ENCODE measurements around the gene HMMR.

HMMR gene

DNA sequence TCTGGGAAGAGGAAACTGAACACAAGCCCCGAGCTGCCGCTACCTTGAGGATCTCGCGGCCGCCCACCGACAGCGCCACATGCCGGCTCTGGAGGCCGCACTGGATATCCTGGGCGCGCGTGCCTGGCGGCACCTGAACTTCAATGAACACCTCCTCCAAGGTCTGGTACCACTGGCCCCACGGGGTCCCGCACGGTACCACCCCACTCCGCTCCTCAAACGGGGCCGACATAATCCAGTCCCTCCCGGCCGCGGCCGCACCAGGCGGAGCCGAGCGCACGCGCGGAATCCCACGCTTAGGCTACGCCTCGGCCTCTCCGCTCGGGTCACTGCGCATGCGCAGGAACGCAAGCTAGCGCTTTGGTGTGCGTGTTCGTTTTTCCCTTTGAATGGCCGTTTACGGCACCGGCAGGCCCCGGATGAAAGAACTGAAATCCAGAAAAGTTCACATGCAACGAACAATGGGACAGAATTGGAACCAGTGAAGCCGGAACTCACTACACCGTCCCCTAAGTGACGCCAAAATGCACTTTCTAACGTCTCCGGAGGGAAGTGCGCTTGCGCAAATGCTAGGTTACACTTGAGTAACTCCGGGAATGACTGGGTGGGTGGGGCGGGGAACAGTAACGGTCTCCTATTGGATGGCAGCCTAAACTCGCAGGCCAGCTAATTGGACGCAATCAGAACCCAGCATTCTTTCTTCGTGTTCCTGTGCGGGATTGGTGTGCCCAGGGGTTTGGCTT is 442 bp upstream of the HMMR start, which contains the start of gene NUDCD2:
NUDCD2 (minus strand) TSS at position 284 of the 743 bp plus-strand sequence; CDS start at position 232, 52 bp downstream.
- H3K27me3 ChIP-seq (ENCODE audit: low read depth, low read length): no peaks in the 10 kb centered on the region
- H3K27ac ChIP-seq (ENCODE audit: low read length): peak within 1 kb of the TSS; percentile 97
- no peak for TF ChIP-seq EZH2phosphoT487 (IDR thresholded peaks at IDR 0.05; ENCODE audit: low read depth)
- TF ChIP-seq, protein P1, sequence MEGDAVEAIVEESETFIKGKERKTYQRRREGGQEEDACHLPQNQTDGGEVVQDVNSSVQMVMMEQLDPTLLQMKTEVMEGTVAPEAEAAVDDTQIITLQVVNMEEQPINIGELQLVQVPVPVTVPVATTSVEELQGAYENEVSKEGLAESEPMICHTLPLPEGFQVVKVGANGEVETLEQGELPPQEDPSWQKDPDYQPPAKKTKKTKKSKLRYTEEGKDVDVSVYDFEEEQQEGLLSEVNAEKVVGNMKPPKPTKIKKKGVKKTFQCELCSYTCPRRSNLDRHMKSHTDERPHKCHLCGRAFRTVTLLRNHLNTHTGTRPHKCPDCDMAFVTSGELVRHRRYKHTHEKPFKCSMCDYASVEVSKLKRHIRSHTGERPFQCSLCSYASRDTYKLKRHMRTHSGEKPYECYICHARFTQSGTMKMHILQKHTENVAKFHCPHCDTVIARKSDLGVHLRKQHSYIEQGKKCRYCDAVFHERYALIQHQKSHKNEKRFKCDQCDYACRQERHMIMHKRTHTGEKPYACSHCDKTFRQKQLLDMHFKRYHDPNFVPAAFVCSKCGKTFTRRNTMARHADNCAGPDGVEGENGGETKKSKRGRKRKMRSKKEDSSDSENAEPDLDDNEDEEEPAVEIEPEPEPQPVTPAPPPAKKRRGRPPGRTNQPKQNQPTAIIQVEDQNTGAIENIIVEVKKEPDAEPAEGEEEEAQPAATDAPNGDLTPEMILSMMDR (IDR thresholded peaks at IDR 0.05; ENCODE audit: low read depth, low read length): peak; percentile 36; the same call in 1 of the 2 replicates
- H4K20me1 ChIP-seq (ENCODE audit: insufficient read depth, low read length): no peaks in the 10 kb centered on the region
- H3K79me2 ChIP-seq (ENCODE audit: low read length): peaks cover 82% of the 10 kb centered on the region
- no peaks in the 10 kb centered on the region for H3K9me3 ChIP-seq (ENCODE audit: insufficient read depth, low read length)
- H2AFZ ChIP-seq (ENCODE audit: low read depth, low read length): peak within 1 kb of the TSS; percentile 93
- peak within 1 kb of the TSS; percentile 99 for H3K4me3 ChIP-seq (ENCODE audit: low read length)
- peak within 1 kb of the TSS; percentile 86 for H3K4me2 ChIP-seq (ENCODE audit: low read length)
- peaks cover 22% of the 10 kb centered on the region for H3K4me1 ChIP-seq (ENCODE audit: low read length)
- H3K36me3 ChIP-seq (replicated peaks; ENCODE audit: low read depth, low read length): peaks cover 25% of the 10 kb centered on the region
- peak within 1 kb of the TSS; percentile 99 for H3K9ac ChIP-seq (ENCODE audit: low read length)

DNA sequence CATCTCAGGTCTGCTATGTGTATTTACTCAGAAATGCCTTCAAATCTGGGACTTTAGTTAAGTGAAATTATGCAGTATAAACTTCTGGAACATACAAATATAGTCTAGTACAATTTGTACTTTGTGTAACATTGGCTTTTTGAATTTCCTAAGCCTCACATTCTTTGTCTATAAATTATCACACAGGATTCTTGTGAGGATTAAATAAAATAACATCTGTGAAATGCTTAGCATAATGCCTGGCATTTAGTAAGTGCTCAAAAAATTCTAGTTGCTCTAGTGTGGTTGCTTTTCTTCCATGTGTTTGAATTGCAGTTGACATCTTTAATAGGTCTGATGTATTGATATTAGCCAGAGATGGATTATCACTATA is 2.6 kb downstream of the HMMR start:
- Histone ChIP-seq H3K9ac (ENCODE audit: low read length) (no peak overlapping the region), H3K4me1 (ENCODE audit: low read length) (peaks cover 22% of the 10 kb centered on the region), H3K27me3 (ENCODE audit: low read depth, low read length) (no peaks in the 10 kb centered on the region), H4K20me1 (ENCODE audit: insufficient read depth, low read length) (no peaks in the 10 kb centered on the region), H3K4me3 (ENCODE audit: low read length) (no peak overlapping the region), H3K79me2 (ENCODE audit: low read length) (peaks cover 81% of the 10 kb centered on the region), H3K27ac (ENCODE audit: low read length) (no peak overlapping the region), H3K9me3 (ENCODE audit: insufficient read depth, low read length) (no peaks in the 10 kb centered on the region), H2AFZ (ENCODE audit: low read depth, low read length) (no peak overlapping the region), H3K4me2 (ENCODE audit: low read length) (peak overlapping the region; percentile 86), H3K36me3 (replicated peaks; ENCODE audit: low read depth, low read length) (peaks cover 25% of the 10 kb centered on the region)
- TF ChIP-seq, protein P1 (IDR thresholded peaks at IDR 0.05; ENCODE audit: low read depth, low read length): no peak

DNA sequence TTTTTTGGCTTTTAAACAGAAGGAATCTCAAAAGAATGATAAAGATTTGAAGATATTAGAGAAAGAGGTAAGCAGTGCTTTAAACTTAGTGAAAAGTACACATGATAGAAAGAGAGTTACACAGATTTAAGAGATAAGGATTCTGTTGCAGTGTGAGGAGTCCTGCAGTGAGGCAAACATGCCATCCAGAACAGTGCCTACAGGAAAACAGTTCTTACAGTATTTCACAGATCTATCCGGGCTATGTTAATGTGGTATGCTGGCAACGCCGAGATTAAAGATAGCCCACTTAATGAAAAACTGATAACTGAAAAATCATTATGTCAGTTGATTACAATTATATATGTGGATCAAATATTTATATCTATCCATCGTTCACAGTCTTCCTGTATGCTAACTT is 7.2 kb downstream of the HMMR start:
- Histone ChIP-seq H3K79me2 (ENCODE audit: low read length) (peaks cover 41% of the 10 kb centered on the region), H3K9ac (ENCODE audit: low read length) (no peak overlapping the region), H3K36me3 (replicated peaks; ENCODE audit: low read depth, low read length) (peaks cover 59% of the 10 kb centered on the region), H3K9me3 (ENCODE audit: insufficient read depth, low read length) (no peaks in the 10 kb centered on the region), H3K27me3 (ENCODE audit: low read depth, low read length) (no peaks in the 10 kb centered on the region), H3K27ac (ENCODE audit: low read length) (no peak overlapping the region), H3K4me2 (ENCODE audit: low read length) (no peak overlapping the region), H3K4me3 (ENCODE audit: low read length) (no peak overlapping the region), H2AFZ (ENCODE audit: low read depth, low read length) (no peak overlapping the region), H3K4me1 (ENCODE audit: low read length) (peaks cover 8% of the 10 kb centered on the region), H4K20me1 (ENCODE audit: insufficient read depth, low read length) (no peaks in the 10 kb centered on the region)
- TF ChIP-seq EZH2phosphoT487 (IDR thresholded peaks at IDR 0.05; ENCODE audit: low read depth): no peak
- TF ChIP-seq, protein P1 (IDR thresholded peaks at IDR 0.05; ENCODE audit: low read depth, low read length): no peak

DNA sequence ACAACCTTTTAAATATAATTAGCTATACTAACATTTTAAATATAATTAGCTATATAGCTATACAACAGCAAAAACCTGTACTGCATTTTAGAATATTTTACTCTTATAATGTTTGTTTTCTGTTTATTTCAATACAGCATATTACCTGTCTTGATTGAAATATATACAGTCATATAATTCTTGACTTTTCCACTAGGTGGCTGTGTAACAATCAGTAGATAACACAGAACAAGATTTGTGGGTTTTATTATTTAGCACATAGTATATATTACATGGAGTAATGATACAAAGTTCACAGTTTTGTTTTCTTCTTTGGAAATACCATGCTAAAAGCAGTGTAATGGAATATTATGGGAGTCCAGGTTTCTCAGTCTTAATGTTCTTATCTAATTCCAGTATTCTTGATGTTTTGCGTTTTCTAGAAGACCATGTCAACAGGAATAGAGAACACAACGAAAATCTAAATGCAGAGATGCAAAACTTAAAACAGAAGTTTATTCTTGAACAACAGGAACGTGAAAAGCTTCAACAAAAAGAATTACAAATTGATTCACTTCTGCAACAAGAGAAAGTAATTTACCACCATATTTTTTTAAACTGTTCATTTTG is 13.3 kb downstream of the HMMR start:
- H3K36me3 ChIP-seq (replicated peaks; ENCODE audit: low read depth, low read length): peaks cover 65% of the 10 kb centered on the region
- no peak overlapping the region for H3K9ac ChIP-seq (ENCODE audit: low read length)

More for the DNA sequence above, 13.3 kb downstream of the HMMR start:
- no peak overlapping the region for H2AFZ ChIP-seq (ENCODE audit: low read depth, low read length)
- H3K4me2 ChIP-seq (ENCODE audit: low read length): no peak overlapping the region
- no peaks in the 10 kb centered on the region for H3K4me1 ChIP-seq (ENCODE audit: low read length)
- H3K27me3 ChIP-seq (ENCODE audit: low read depth, low read length): no peaks in the 10 kb centered on the region
- H3K79me2 ChIP-seq (ENCODE audit: low read length): no peaks in the 10 kb centered on the region
- H3K27ac ChIP-seq (ENCODE audit: low read length): no peak overlapping the region
- no peak overlapping the region for H3K4me3 ChIP-seq (ENCODE audit: low read length)
- no peaks in the 10 kb centered on the region for H3K9me3 ChIP-seq (ENCODE audit: insufficient read depth, low read length)
- TF ChIP-seq, protein P1 (IDR thresholded peaks at IDR 0.05; ENCODE audit: low read depth, low read length): peak; percentile 46
- TF ChIP-seq EZH2phosphoT487 (IDR thresholded peaks at IDR 0.05; ENCODE audit: low read depth): no peak
- H4K20me1 ChIP-seq (ENCODE audit: insufficient read depth, low read length): no peaks in the 10 kb centered on the region
